Measurements from ENCODE around the gene CYTL1. TPM values are rescaled to one million over a fixed set of nuclear protein-coding genes. Genes with fewer than 3 reads are reported as not detected.

CYTL1 gene
- total and polyA plus RNA-seq, 2 of the 4 experiments (the other 2 are of a cell fraction) = 1.3 to 7.4 TPM

DNA sequence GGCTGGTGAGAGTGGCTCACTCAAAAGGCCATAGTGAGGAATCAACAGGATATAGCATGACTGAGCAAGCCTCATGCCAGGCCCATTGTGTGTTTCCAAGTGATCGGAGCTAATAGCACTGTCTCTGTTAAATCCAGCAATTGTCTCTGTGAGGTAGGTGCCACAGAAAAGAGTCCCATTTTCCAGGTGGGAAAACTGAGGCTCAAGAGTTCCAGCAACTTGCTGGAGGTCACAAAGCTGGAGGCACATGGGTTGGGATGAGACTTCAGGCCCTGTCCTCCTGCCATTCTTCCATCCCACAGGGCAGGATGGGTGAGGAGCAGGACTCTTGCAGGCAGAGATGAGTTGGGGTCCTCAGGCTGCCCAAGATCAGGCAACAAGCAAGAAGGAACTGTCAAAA is 1.1 kb upstream of the CYTL1 start:
- TF ChIP-seq FOS (IDR thresholded peaks at IDR 0.05; ENCODE audit: low read depth, low read length) = no peak
- TF ChIP-seq RFX5 (IDR thresholded peaks at IDR 0.05; ENCODE audit: low read depth, low read length) = no peak
- no peak for TF ChIP-seq SMC3 (IDR thresholded peaks at IDR 0.05; ENCODE audit: low read depth, low read length)
- no peak for TF ChIP-seq RAD21 (IDR thresholded peaks at IDR 0.05; ENCODE audit: low read length)
- no peak for TF ChIP-seq MAFK (IDR thresholded peaks at IDR 0.05; ENCODE audit: low read depth, low read length)
- TF ChIP-seq CEBPB (IDR thresholded peaks at IDR 0.05; ENCODE audit: low read depth, low read length) = no peak
- no peak for TF ChIP-seq POLR2A (IDR thresholded peaks at IDR 0.05; ENCODE audit: low read depth, low read length)
- TF ChIP-seq, protein P1, sequence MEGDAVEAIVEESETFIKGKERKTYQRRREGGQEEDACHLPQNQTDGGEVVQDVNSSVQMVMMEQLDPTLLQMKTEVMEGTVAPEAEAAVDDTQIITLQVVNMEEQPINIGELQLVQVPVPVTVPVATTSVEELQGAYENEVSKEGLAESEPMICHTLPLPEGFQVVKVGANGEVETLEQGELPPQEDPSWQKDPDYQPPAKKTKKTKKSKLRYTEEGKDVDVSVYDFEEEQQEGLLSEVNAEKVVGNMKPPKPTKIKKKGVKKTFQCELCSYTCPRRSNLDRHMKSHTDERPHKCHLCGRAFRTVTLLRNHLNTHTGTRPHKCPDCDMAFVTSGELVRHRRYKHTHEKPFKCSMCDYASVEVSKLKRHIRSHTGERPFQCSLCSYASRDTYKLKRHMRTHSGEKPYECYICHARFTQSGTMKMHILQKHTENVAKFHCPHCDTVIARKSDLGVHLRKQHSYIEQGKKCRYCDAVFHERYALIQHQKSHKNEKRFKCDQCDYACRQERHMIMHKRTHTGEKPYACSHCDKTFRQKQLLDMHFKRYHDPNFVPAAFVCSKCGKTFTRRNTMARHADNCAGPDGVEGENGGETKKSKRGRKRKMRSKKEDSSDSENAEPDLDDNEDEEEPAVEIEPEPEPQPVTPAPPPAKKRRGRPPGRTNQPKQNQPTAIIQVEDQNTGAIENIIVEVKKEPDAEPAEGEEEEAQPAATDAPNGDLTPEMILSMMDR (conservative IDR thresholded peaks at IDR 0.05; ENCODE audit: low read depth, low read length) = no peak
- no peak for TF ChIP-seq NFE2L2 (IDR thresholded peaks at IDR 0.05; ENCODE audit: low read depth, low read length)
- TF ChIP-seq, protein P2, sequence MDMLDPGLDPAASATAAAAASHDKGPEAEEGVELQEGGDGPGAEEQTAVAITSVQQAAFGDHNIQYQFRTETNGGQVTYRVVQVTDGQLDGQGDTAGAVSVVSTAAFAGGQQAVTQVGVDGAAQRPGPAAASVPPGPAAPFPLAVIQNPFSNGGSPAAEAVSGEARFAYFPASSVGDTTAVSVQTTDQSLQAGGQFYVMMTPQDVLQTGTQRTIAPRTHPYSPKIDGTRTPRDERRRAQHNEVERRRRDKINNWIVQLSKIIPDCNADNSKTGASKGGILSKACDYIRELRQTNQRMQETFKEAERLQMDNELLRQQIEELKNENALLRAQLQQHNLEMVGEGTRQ (IDR thresholded peaks at IDR 0.05; ENCODE audit: low read depth, low read length) = no peak
- TF ChIP-seq CHD1 (IDR thresholded peaks at IDR 0.05; ENCODE audit: low read depth, low read length) = no peak
- TF ChIP-seq RCOR1 (IDR thresholded peaks at IDR 0.05; ENCODE audit: insufficient replicate concordance, low read length) = no peak
- TF ChIP-seq MXI1 (IDR thresholded peaks at IDR 0.05; ENCODE audit: borderline replicate concordance, low read depth, low read length) = no peak
- no peak for TF ChIP-seq MAZ (IDR thresholded peaks at IDR 0.05; ENCODE audit: borderline replicate concordance, low read depth, low read length)
- no peak for TF ChIP-seq BHLHE40 (IDR thresholded peaks at IDR 0.05; ENCODE audit: low read depth, low read length)
- TF ChIP-seq, protein P3, sequence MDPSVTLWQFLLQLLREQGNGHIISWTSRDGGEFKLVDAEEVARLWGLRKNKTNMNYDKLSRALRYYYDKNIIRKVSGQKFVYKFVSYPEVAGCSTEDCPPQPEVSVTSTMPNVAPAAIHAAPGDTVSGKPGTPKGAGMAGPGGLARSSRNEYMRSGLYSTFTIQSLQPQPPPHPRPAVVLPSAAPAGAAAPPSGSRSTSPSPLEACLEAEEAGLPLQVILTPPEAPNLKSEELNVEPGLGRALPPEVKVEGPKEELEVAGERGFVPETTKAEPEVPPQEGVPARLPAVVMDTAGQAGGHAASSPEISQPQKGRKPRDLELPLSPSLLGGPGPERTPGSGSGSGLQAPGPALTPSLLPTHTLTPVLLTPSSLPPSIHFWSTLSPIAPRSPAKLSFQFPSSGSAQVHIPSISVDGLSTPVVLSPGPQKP (IDR thresholded peaks at IDR 0.05; ENCODE audit: borderline replicate concordance, low read depth, low read length) = no peak

More for the DNA sequence above, 1.1 kb upstream of the CYTL1 start:
- no peak overlapping the region for H3K56ac ChIP-seq (ENCODE audit: extremely low read depth, insufficient read depth, low read length)
- no peak overlapping the region for H2BK15ac ChIP-seq (ENCODE audit: low read depth, low read length)
- H4K5ac ChIP-seq (ENCODE audit: low read depth, low read length) = no peak overlapping the region
- dilution Hi-C loops (cut with HindIII; ENCODE audit: low sequenced_read_pairs, unreplicated experiment) (no loop called here), in situ Hi-C loops (cut with MboI; ENCODE audit: low sequenced_read_pairs) (no loop called here), intact Hi-C loops (cut with micrococcal nuclease) (no loop called here)
- no peak overlapping the region for H2BK120ac ChIP-seq (ENCODE audit: low read depth, low read length)
- H3K79me1 ChIP-seq (ENCODE audit: low read depth in 1 of 2, low read length in 2 of 2) = no peaks in the 10 kb centered on the region
- H2AK9ac ChIP-seq (replicated peaks; ENCODE audit: low read depth, low read length, poor library complexity) = no peak overlapping the region
- H4K20me1 ChIP-seq (ENCODE audit: insufficient read depth, low read length) = no peaks in the 10 kb centered on the region
- H2BK5ac ChIP-seq (ENCODE audit: low read depth, low read length, poor library complexity, severe bottlenecking) = no peak overlapping the region
- H3K18ac ChIP-seq (ENCODE audit: low read depth, low read length) = no peak overlapping the region
- CTCF ChIA-PET = no interaction called here
- H2BK20ac ChIP-seq (ENCODE audit: low read depth, low read length) = no peak overlapping the region
- peaks cover 24% of the 10 kb centered on the region for H3K27me3 ChIP-seq (ENCODE audit: control insufficient read depth, insufficient read depth, low read length)
- DNase-seq (no peak), ATAC-seq (ENCODE audit: low read depth) (no peak)
- peaks cover 2% of the 10 kb centered on the region; the same call in 1 of the 2 replicates for H3K4me1 ChIP-seq (ENCODE audit: control insufficient read depth, insufficient read depth, low read length)
- no peak overlapping the region for H3K4me3 ChIP-seq (ENCODE audit: insufficient read depth, low read depth, low read length)
- POLR2A ChIA-PET (ENCODE audit: unreplicated experiment) = no interaction called here
- no peak overlapping the region for H4K8ac ChIP-seq (ENCODE audit: low read depth in 2 of 2, low read length in 2 of 2)
- no peaks in the 10 kb centered on the region for H3K9me1 ChIP-seq (ENCODE audit: insufficient read depth, low read length)
- BruUV-seq (replicated peaks) = no TSS peak
- no peak overlapping the region for H3K14ac ChIP-seq (replicated peaks; ENCODE audit: low read depth, low read length)
- H2AFZ ChIP-seq (replicated peaks; ENCODE audit: low read length, poor library complexity) = no peak overlapping the region
- no peak overlapping the region for H3K4me2 ChIP-seq (ENCODE audit: low read depth, low read length)
- no peak overlapping the region for H3K23ac ChIP-seq (ENCODE audit: low read depth, low read length)
- peaks cover 13% of the 10 kb centered on the region for H3K9me3 ChIP-seq (ENCODE audit: control insufficient read depth, insufficient read depth, low read length)
- no peak overlapping the region for H4K91ac ChIP-seq (ENCODE audit: insufficient read depth, low read depth, low read length)
- no peak overlapping the region for H3K4ac ChIP-seq (ENCODE audit: low read depth, low read length)
- no peak overlapping the region for H2AK5ac ChIP-seq (ENCODE audit: low read depth, low read length)
- H3K9ac ChIP-seq (ENCODE audit: low read depth, low read length) = no peak overlapping the region
- H3K36me3 ChIP-seq (ENCODE audit: control insufficient read depth, insufficient read depth, low read length) = no peaks in the 10 kb centered on the region
- no peak overlapping the region for H3K27ac ChIP-seq (ENCODE audit: insufficient read depth, low read length)
- WGBS, 2 experiments (ENCODE audit: extremely low coverage in 2 of 2, insufficient read length in 1 of 2) = no CpG with 5 or more reads among the region's 1 CpG
